ENCODE measurements around the gene HDAC4.

DNA sequence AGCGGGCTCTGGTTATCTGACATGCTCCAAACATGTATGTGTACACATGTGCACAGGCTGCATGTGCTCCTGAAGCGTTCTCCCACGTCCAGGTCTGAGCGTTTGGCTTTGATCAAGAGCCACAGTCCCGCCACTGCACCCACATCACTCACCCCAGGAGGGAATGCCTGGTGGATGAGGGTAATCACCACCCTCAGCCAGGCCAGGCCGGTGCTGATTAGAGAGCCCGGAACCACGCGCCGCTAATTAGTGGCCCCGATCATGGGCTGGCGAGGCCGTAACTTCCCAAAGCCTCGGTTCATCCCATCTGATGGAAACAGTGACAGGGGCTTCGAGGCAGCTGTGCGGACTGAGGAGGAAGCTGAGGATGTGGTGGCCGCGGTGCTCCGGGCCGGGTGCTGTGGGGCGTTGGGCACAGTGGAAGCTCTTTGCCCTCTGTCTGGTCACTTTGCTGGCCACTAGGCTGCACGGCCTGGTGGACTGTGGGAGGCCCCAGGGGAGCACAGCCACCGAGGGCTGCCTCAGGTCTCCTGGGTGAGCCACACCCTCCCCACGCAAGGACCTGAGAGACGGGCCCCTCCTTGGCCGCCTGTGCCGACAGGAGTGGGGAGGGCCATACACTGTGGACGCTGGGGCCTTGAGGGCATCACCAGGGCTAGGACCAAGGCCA lies 333.5 kb downstream of the HDAC4 start:
- no peak for TF ChIP-seq CTCF (conservative IDR thresholded peaks at IDR 0.05; ENCODE audit: low read depth, low read length)
- TF ChIP-seq POLR2A (IDR thresholded peaks at IDR 0.05; ENCODE audit: low read depth, low read length): no peak

Data from IMR-90 (cell line).